Keratinocyte (primary cell): ENCODE results near the gene KXD1. TPM values are rescaled to one million over a fixed set of nuclear protein-coding genes. Genes with fewer than 3 reads are reported as not detected.

Source experiments
- DNase-seq: peaks from one replicate; pipeline ENCODE4 v3.0.0-alpha.2; 2011; ENCODE audit warnings: low read depth, missing footprints, low spot score
- FAIRE-seq: peaks from 2 replicates; lab custom pipeline; 2011; peaks lifted over from hg19 to GRCh38; lab: Jason Lieb, UNC
- H2AFZ ChIP-seq: 2 replicates; pipeline ENCODE4 v1.6.0; 2012; ENCODE audit warnings: low read length, control low read depth, inconsistent platforms; ENCODE audit not compliant: control insufficient read depth
- H3K27ac ChIP-seq: 2 replicates; pipeline ENCODE4 v1.5.1; 2011; ENCODE audit warnings: low read length; ENCODE audit not compliant: control insufficient read depth, insufficient read depth
- H3K27me3 ChIP-seq: 3 replicates; pipeline ENCODE4 v1.6.0; 2011; ENCODE audit warnings: low read length; ENCODE audit not compliant: control insufficient read depth, insufficient read depth; ENCODE audit errors: extremely low read depth
- H3K36me3 ChIP-seq, 2 experiments: 2 replicates in 1 of 2; 3 replicates in 1 of 2; pipeline ENCODE4 v1.5.1; 2011; ENCODE audit warnings: low read length in 2 of 2, mild to moderate bottlenecking in 1 of 2; ENCODE audit not compliant: control insufficient read depth in 2 of 2, insufficient read depth in 2 of 2; ENCODE audit errors: extremely low read depth in 1 of 2
- H3K4me1 ChIP-seq: 3 replicates; pipeline ENCODE4 v1.5.1; 2011; ENCODE audit warnings: low read length; ENCODE audit not compliant: control insufficient read depth, insufficient read depth; ENCODE audit errors: extremely low read depth
- H3K4me2 ChIP-seq: 3 replicates; pipeline ENCODE4 v1.6.0; 2011; ENCODE audit warnings: low read depth, low read length; ENCODE audit not compliant: control insufficient read depth, insufficient read depth; ENCODE audit errors: extremely low read depth
- H3K4me3 ChIP-seq, 3 experiments: fragments of 200-600 bp in 1 of 3; sonication (generic) in 1 of 3; 2 replicates in 2 of 3; 3 replicates in 1 of 3; pipeline ENCODE4 v1.5.1; 2011 to 2016; ENCODE audit warnings: low read length in 3 of 3, mild to moderate bottlenecking in 3 of 3, control low read depth in 2 of 3, inconsistent platforms in 1 of 3, low read depth in 1 of 3, mixed read lengths in 1 of 3, mixed run types in 1 of 3, moderate library complexity in 1 of 3; ENCODE audit not compliant: control insufficient read depth in 2 of 3, insufficient read depth in 2 of 3; ENCODE audit errors: extremely low read depth in 1 of 3
- H3K79me2 ChIP-seq: 2 replicates; pipeline ENCODE4 v1.6.0; 2012; ENCODE audit warnings: low read length; ENCODE audit not compliant: control insufficient read depth, insufficient read depth
- H3K9ac ChIP-seq: 3 replicates; pipeline ENCODE4 v1.6.0; 2011; ENCODE audit warnings: low read length; ENCODE audit not compliant: control insufficient read depth, insufficient read depth; ENCODE audit errors: extremely low read depth
- H3K9me1 ChIP-seq: 3 replicates; pipeline ENCODE4 v1.6.0; 2011; ENCODE audit warnings: low read length; ENCODE audit not compliant: control insufficient read depth, insufficient read depth; ENCODE audit errors: extremely low read depth
- H3K9me3 ChIP-seq: 2 replicates; pipeline ENCODE4 v1.5.1; 2012; ENCODE audit warnings: low read depth, low read length; ENCODE audit not compliant: control insufficient read depth
- H4K20me1 ChIP-seq: 3 replicates; pipeline ENCODE4 v1.6.0; 2011; ENCODE audit warnings: low read length; ENCODE audit not compliant: control insufficient read depth, insufficient read depth; ENCODE audit errors: extremely low read depth
- CTCF ChIP-seq, 3 experiments: IDR thresholded peaks in 1 of 3; conservative IDR thresholded peaks in 1 of 3; optimal IDR thresholded peaks in 1 of 3; 2 replicates in 2 of 3; 3 replicates in 1 of 3; pipeline versions ENCODE3 to v1.5.1; 2011; ENCODE audit warnings: low read length in 3 of 3, mild to moderate bottlenecking in 3 of 3, moderate library complexity in 2 of 3, control low read depth in 1 of 3, inconsistent platforms in 1 of 3; ENCODE audit not compliant: insufficient read depth in 2 of 3; ENCODE audit errors: extremely low read depth in 1 of 3
- EZH2 ChIP-seq: IDR thresholded peaks from one replicate; pipeline ENCODE4 v1.6.1; 2012; ENCODE audit warnings: inconsistent platforms, mild to moderate bottlenecking, low read length, moderate library complexity
- dilution Hi-C: fragments of 300-500 bp; cut with MboI; formaldehyde crosslinking; loops from one replicate; pipeline ENCODE4 v1.7.0; 2020; ENCODE audit warnings: low sequenced_read_pairs; ENCODE audit not compliant: extremely low pct_ligation_motif_present
- polyA plus RNA-seq, 5 experiments: library from polyadenylated mRNA; depleted of rRNA in 3 of 5; stranded (reverse) in 3 of 5; stranded (forward) in 1 of 5; unstranded in 1 of 5; fragments of >200 nt; gene quantifications; 1 replicate in 1 of 5; 2 replicates in 3 of 5; 3 replicates in 1 of 5; pipeline versions ENCODE4 v1.2.1 to v1.2.3, GENCODE V29; 2011 to 2012; ENCODE audit warnings: missing spikeins in 2 of 5, low read depth in 1 of 5, low replicate concordance in 1 of 5

Gene KXD1
- polyA plus RNA-seq, 1 donor (not counting 4 experiments of a cell fraction or from before 2014, with no cell fraction given): 94.6 TPM

- FAIRE-seq (no peak), DNase-seq (no peak)
- Histone ChIP-seq H3K4me2 (no peak overlapping the region), H3K36me3 (peaks cover 5 to 8% of the 10 kb centered on the region in 2 experiments), H4K20me1 (no peaks in the 10 kb centered on the region), H3K79me2 (peaks cover 9% of the 10 kb centered on the region), H3K9me3 (no peaks in the 10 kb centered on the region), H3K27ac (no peak overlapping the region), H3K27me3 (no peaks in the 10 kb centered on the region), H2AFZ (no peak overlapping the region), H3K9me1 (no peaks in the 10 kb centered on the region), H3K9ac (no peak overlapping the region), H3K4me3 (no peak overlapping the region), H3K4me1 (peaks cover 9% of the 10 kb centered on the region)
- dilution Hi-C loops: no loop called here
- no peak for TF ChIP-seq CTCF (optimal IDR thresholded peaks at IDR 0.05 in 1 of 3, IDR thresholded peaks at IDR 0.05 in 1 of 3, conservative IDR thresholded peaks at IDR 0.05 in 1 of 3; ENCODE audit: extremely low read depth in 1 of 3, insufficient read depth in 2 of 3, low read length in 3 of 3)
- no peak for TF ChIP-seq EZH2
Observed at GRCh38 chr19:18586306-18586705, 28.6 kb downstream of the KXD1 start.

- Histone ChIP-seq H3K9me3 (no peaks in the 10 kb centered on the region), H3K36me3 (peaks cover 5 to 8% of the 10 kb centered on the region in 2 experiments), H3K9me1 (no peaks in the 10 kb centered on the region), H3K27ac (no peak overlapping the region), H3K79me2 (peaks cover 9% of the 10 kb centered on the region), H3K9ac (no peak overlapping the region), H3K4me1 (peaks cover 9% of the 10 kb centered on the region), H2AFZ (no peak overlapping the region), H3K4me2 (no peak overlapping the region), H4K20me1 (no peaks in the 10 kb centered on the region), H3K27me3 (no peaks in the 10 kb centered on the region), H3K4me3 (no peak overlapping the region)
- TF ChIP-seq EZH2 (no peak), CTCF (optimal IDR thresholded peaks at IDR 0.05 in 1 of 3, IDR thresholded peaks at IDR 0.05 in 1 of 3, conservative IDR thresholded peaks at IDR 0.05 in 1 of 3; ENCODE audit: extremely low read depth in 1 of 3, insufficient read depth in 2 of 3, low read length in 3 of 3) (no peak)
- DNase-seq: no peak
- dilution Hi-C loops: no loop called here
- no peak for FAIRE-seq
Observed at GRCh38 chr19:18587561-18587960, 29.9 kb downstream of the KXD1 start.
